GM18867 (cell line): ENCODE results near the gene KCMF1.

ENCODE experiments used
- ATAC-seq: cut with Tn5 transposase; IDR thresholded peaks from one replicate; pipeline ENCODE4 v1.9.1; 2021; ENCODE audit warnings: mild to moderate bottlenecking, moderate library complexity; ENCODE audit not compliant: unreplicated experiment

Gene KCMF1

DNA sequence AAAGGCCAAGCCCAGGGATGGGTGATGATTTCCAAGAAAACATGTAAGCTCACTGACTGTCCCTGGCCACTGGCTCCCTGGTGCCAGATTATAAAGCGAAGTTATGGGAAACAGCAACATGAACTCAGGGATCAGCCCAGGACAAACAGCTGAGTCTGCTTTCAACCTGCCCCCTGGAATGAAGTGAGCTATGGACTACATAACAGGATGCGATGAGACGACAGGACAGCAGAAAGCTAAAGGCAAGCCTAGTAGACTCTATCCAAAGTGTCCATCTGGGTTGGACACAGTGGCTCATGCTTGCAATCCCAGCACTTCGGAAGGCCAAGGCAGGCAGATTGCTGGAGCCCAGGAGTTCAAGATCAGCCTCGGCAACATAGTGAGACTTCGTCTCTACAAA, 16.6 kb upstream of the KCMF1 start:
- ATAC-seq = no peak

DNA sequence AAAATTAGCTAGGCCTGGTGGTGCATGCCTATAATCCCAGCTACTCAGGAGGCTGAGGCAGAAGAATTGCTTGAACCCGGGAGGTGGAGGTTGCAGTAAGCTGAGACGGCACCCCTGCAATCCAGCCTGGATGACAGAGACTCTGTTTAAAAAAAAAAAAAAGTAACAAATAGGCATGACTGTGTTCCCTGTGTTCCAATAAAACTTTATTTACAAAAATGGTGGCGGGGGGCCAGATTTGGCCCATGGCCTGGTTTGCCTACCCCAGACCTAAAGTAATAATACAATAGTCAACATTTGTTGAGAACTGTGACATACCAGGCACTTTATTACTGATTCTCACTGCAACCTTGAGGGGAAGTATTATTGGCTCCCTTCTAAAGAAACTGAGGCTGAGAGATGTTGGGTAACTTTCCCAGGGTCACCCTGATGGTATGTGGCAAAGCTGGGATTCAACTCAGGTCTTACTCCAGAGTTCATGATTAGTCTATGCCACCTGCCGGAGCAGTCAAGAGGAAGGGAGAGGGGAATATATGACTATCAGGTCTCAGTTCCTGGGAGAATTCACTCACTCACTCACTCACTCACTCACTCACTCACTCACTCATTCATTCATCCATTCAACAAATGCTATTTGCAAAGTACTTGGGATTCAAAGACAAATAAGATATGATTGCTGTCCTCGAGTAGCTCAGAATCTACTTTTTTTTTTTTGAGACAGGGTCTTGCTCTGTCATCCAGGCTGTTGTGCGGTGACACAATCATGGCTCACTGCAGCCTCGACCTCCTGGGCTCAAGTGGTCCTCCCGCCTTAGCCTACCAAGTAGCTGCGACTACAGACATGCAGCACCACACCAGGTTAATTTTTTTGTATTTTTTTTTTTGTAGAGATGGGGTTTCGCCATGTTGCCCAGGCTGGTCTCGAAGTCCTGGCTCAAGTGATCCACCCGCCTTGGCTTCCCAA, 14.3 kb upstream of the KCMF1 start:
- no peak for ATAC-seq

GRCh38 chr2:84957771-84958134, 13.2 kb upstream of the KCMF1 start:
- ATAC-seq = no peak

DNA sequence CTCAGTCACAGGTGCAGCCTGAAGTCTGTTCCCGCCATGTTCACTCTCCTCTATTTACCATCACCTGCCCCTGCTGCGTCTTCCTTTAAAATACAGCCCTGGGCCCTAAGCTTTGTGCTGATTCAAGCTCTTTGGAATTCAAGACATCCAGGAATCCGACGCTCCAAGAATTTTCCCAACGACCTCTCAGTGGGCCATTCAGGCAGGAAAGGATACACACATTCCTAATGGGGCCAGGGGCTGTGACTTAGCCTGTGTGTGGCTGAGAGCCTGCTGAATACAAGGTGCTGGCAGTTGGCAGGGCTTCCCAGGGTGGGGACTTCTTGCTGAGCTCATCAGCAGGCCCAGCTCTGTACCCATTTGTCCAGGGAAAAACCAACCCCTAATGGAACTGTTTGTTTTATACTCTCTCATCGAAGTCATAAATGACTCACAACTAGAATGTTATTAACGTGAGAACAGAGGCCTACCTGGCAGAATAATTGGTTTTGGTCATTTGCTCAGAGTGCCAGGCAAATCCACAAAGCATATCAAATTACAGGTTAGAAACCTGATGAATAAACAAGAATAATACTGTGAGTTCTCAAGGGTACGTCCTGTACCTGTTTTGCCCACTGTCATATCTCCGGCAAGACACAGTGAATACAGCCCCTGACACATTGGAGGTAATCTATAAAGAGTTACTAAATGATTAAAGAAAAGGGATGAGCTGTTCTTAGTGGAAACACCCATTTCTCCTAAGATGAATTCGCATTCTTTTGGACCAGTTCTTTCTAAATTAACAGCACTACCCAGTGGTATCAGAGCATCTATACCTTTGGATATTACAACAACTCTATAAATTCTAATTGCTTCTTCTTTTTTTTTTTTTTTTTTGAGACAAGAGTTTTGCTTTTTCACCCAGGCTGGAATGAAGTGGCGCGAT, 12.6 kb upstream of the KCMF1 start:
- no peak for ATAC-seq

DNA sequence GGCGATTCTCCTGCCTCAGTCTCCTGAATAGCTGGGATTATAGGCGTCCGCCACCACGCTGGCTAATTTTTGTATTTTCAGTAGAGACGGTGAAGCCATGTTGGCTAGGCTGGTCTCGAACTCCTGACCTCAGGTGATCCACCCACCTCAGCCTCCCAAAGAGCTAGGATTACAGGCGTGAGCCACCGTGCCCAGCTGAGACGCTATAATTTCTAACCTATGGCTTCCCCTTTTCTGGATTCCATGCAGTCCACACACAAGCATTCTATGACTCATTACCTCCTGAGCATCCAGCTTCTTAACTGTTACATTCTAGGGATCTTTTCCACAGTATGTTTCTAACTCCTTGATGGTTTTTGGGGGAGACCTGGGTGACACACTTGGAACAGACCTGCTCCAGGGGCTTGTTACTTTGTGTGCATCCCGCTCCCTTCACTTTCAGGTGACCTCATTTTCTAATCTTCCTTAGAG, 11.8 kb upstream of the KCMF1 start:
- ATAC-seq = no peak

- ATAC-seq = no peak
These were observed 11.1 kb upstream of the KCMF1 start for GRCh38 chr2:84959566-84960506.

DNA sequence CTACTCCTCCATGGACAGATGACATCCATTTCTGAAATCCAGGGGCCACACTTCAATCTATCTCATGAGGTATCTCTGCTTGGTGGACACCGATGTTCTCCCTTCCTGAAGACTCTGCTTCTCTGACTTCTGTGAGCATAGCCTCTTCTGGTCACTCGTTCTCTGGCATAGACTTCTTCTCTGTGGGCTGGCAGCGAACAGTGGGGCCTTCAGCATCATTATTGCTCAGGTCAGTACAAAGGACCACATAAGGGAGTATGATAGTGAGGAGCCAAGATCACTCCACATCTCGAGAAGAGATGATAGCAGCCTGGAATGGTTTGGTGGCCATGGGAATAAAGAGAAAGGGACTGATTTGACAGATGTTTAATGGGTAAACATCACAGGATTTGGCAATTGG, 8.0 kb upstream of the KCMF1 start:
- no peak for ATAC-seq

- ATAC-seq = no peak
These were observed 7.7 kb upstream of the KCMF1 start for GRCh38 chr2:84963323-84963691.

- ATAC-seq = no peak
These were observed 7.1 kb upstream of the KCMF1 start for GRCh38 chr2:84963692-84964405.

GRCh38 chr2:84964406-84965191, 6.4 kb upstream of the KCMF1 start:
- no peak for ATAC-seq

DNA sequence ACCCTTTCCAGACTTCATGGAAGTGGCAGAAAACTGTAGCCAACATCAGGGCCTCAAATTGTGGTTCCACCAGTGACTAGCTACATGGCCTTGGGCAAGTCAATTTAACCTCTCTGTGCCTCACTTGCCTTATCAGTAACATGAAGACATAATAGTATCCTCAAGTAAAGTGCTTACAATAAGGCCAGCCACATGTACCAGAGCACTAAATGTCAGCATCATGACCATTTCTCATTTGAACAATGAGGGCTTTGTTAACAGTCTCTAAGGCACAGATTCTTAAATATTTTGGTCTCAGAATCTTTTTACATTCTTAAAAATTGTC, 5.8 kb upstream of the KCMF1 start:
- ATAC-seq = no peak

GRCh38 chr2:84965827-84966226, 5.1 kb upstream of the KCMF1 start:
- ATAC-seq = no peak

- no peak for ATAC-seq
These were observed 4.2 kb upstream of the KCMF1 start for GRCh38 chr2:84966731-84967130.

DNA sequence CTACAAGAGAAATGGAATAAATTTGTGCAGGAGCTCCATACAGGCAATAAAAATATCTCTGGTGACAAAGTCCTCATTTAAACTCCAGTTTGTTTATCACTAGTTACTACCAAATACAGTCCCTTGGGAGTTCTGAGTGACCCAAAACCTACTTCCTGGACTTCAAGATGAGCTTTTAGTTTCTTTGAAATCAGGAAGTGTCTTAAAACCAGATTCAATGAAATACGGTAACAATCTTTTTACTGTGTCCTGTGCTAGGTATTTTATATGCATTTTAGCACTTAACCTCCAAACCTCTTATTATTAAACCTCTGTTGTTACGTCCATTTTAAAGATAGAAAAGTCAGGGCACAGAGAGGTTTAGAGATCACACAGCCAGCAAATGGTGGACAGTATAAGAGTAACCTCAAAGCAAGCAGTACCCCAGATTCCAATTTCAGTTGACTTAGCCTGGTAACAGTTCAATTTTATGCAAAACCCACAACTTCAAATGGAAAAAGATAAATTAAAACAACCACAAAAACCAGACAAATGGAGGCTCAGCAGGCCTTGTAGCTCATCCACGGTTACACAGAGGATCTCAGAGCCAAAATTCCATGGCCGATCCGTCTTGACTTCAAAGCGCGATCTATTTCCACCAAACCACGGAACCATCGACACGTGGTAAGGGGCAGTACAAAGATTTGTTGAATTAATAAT, 1.3 kb upstream of the KCMF1 start:
- no peak for ATAC-seq

GRCh38 chr2:84970210-84970867, 622 bp upstream of the KCMF1 start:
- peak; percentile 45 for ATAC-seq

DNA sequence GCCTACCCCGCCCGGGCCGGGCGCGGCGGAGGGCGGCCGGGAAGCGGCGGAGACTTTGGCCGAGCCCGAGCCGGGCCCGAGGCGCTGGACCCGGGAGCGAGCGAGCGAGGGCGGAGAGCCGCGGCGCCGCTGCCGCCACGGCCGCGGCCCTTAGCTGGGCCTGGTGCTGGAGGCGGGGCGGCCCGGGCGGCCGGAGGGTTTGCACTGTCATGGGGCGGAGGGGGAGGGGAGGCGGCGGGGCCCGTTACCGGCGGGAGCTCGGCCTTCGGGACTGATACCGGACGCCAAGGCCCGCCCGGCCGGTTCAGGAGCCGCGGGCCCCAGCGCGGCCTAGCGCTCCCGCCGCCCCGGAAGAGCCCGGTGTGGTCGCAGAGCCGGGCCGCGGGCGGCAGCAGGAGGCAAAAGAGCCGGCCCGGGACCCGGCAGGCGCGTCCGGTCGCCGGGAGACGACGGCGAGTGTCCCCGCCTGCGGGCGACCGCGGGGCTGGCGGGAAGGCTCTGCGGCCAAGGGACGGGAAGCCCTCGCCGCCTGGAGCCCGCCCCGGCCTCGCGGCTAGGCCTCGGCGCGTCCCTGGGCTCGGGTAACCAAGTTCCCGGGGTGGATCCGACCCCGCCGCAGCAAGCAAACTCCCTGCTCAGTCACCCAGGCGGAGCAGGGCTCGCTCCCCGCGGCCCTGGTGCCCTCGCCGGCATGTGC, 697 bp downstream of the KCMF1 start:
- ATAC-seq = peak; percentile 44

- ATAC-seq = no peak
These were observed 1.3 kb downstream of the KCMF1 start for GRCh38 chr2:84972207-84972783.
